Astrocyte of the cerebellum (primary cell): Measurements from ENCODE around the gene NR1D1.

Source experiments
- DNase-seq: peaks from one replicate; pipeline ENCODE4 v3.0.0-alpha.2; 2011; ENCODE audit warnings: low read depth
- H3K4me3 ChIP-seq: 2 replicates; pipeline ENCODE4 v1.5.1; 2011; ENCODE audit warnings: mild to moderate bottlenecking, low read depth, low read length, moderate library complexity
- in situ Hi-C: cut with HindIII; loops from 2 replicates; pipeline ENCODE4 v1.10.0; 2017; ENCODE audit warnings: low sequenced_read_pairs
- TF ChIP-seq, protein P1 (sequence below): IDR thresholded peaks from 2 replicates; pipeline ENCODE4 v1.5.1; 2012; ENCODE audit warnings: low read length, low read depth, moderate library complexity, mild to moderate bottlenecking; ENCODE audit errors: missing control alignments

The NR1D1 gene

GRCh38 chr17:40061609-40062038 lies 38.8 kb downstream of the NR1D1 start:
- DNase-seq: no peak
- no peak overlapping the region for H3K4me3 ChIP-seq
- in situ Hi-C loops: no loop called here
- TF ChIP-seq, protein P1, sequence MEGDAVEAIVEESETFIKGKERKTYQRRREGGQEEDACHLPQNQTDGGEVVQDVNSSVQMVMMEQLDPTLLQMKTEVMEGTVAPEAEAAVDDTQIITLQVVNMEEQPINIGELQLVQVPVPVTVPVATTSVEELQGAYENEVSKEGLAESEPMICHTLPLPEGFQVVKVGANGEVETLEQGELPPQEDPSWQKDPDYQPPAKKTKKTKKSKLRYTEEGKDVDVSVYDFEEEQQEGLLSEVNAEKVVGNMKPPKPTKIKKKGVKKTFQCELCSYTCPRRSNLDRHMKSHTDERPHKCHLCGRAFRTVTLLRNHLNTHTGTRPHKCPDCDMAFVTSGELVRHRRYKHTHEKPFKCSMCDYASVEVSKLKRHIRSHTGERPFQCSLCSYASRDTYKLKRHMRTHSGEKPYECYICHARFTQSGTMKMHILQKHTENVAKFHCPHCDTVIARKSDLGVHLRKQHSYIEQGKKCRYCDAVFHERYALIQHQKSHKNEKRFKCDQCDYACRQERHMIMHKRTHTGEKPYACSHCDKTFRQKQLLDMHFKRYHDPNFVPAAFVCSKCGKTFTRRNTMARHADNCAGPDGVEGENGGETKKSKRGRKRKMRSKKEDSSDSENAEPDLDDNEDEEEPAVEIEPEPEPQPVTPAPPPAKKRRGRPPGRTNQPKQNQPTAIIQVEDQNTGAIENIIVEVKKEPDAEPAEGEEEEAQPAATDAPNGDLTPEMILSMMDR: no peak

GRCh38 chr17:40060887-40061608 lies 39.3 kb downstream of the NR1D1 start:
- in situ Hi-C loops: no loop called here
- TF ChIP-seq, protein P1: no peak
- DNase-seq: no peak
- H3K4me3 ChIP-seq: no peak overlapping the region

DNA sequence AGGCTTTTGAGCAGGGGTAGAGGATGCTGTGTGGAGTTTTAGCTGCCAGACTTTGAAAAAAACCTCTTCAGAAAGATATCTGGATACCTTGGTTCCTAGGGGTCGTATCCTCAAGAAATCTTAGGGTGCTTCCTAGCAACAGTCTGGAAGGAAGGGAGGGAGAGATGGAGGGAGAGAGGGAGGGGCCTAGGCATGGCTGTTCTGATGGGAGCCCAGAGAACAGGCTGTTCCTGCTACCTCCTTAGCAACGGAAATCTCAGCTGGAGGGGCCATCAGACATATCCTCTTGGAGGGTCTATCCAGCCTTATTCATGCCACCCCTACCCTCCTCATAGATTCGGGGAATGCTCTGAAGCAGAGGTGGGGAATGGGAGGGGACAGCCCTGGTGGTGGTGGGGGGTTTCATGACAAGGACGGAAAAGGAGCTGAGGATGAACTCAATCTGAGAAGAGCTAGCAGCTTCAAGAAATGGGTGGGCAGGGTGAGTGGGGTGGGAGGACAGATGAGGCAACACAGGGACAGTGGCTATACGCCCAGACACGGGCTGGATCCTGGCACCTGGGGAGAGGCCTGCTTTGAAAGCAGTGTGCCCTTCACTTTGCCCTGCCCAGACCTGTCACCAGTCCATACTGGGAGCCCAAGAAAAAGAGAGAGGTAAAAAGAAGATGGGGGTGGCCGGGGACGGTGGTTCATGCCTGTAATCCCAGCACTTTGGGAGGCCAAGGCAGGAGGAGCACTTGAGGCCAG lies 40.5 kb downstream of the NR1D1 start:
- H3K4me3 ChIP-seq: no peak overlapping the region
- in situ Hi-C loops: no loop called here
- TF ChIP-seq, protein P1: no peak
- no peak for DNase-seq

DNA sequence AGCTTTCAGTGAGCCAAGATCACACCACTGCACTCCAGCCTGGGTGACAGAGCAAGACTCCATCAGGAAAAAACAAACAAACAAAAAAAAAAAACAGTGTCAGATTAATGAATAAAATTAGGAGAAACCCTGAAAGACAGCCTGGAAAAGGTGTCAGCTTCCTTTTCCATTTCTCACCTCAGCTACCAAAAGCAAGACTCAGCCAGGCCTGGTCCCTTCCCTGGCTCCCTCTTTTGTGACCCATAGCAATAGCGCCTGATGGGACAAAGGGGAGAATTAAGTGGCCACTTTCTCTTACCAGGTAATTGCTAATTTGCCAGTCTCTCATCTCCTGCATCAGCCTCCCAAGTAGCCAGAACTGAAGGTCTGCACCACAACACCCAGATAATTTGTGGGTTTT lies 41.5 kb downstream of the NR1D1 start:
- in situ Hi-C loops: no loop called here
- H3K4me3 ChIP-seq: no peak overlapping the region
- no peak for DNase-seq
- TF ChIP-seq, protein P1: no peak

DNA sequence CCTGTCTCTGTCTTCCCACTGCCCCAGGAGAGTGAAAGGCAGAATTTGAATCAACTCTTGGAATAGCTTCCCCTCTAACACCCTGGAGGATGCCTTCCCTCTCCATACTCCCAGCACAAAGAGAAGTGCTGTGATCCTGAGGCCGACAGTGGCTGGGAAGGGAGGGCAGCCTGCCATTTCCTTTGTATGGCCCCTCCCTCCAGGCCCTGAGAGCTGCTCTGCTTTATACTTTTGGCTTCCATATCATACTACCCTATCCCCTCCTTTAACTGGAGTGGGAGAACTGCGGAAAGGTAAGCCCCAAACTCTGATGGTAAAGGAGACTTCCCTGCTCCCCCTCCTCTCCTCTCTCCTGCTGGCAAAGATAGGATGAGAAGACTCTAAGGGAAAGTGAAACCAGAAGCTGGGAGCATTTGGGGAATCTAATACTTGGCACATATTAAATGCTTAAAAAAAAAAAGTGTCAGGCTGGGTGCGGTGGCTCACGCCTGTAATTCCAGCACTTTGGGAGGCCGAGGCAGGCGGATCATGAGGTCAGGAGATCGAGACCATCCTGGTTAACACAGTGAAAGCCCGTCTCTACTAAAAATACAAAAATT lies 42.1 kb downstream of the NR1D1 start:
- no peak overlapping the region for H3K4me3 ChIP-seq
- DNase-seq: no peak
- in situ Hi-C loops: no loop called here

DNA sequence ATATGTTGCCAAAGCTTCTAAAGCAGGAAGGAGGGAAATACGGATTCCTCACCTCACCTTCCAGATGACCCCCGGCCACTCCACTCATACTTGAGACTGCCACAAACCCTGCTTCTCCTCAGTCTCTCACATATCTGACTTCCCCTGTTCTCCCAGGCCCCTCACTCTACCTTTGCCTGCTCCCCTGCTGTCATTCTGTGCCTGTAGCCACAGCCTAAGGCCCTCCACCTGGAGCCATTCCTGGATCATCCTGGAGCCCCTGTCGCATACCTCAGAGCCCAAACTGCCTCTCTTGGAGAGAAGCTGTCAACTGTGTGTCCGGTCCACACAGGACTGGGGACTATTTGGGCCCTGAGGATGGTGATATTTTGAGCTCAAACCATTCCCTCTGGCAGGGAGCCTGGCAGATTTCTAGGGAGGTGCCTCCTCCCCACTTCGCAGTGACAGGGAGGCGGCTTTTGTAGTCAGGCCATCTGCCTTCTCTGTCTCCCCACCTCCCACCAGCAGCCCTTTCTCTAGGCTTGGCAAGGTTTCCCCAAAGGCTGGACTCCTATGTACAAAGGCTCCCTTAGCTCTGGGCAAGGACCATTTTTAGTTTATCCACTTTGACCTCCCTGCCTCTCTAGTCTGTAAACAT lies 43.9 kb downstream of the NR1D1 start:
- in situ Hi-C loops: no loop called here
- no peak for DNase-seq
- TF ChIP-seq, protein P1: no peak
- H3K4me3 ChIP-seq: no peak overlapping the region

More for the DNA sequence above, 42.1 kb downstream of the NR1D1 start:
- TF ChIP-seq, protein P1: no peak
